Stimulated activated CD8-positive, alpha-beta memory T cell treated with anti-CD3 and anti-CD28 coated beads, Interleukin-12 subunit alpha, Interleukin-12 subunit beta, amount 100 ng/mL, for 1 hour (primary cell): Measurements from ENCODE around the gene MED12.

ENCODE experiments used
- DNase-seq: peaks from one replicate; pipeline ENCODE4 v3.0.0-alpha.2; 2020; ENCODE audit warnings: low read depth

The MED12 gene

GRCh38 chrX:71118032-71118984, at the start of gene MED12:
Gene MED12, plus strand, starts transcription at chrX:71118596. Its CDS starts 159 bp downstream, at chrX:71118755.
- peak; percentile 72 for DNase-seq

- DNase-seq = no peak
Measured at GRCh38 chrX:71070531-71070930, 47.9 kb upstream of the MED12 start.

- DNase-seq = no peak
Measured at GRCh38 chrX:71081330-71082123, 36.9 kb upstream of the MED12 start.

- no peak for DNase-seq
Measured at GRCh38 chrX:71082124-71082647, 36.2 kb upstream of the MED12 start.

GRCh38 chrX:71082822-71083221, 35.6 kb upstream of the MED12 start:
- DNase-seq = no peak

GRCh38 chrX:71085900-71086299, 32.5 kb upstream of the MED12 start:
- no peak for DNase-seq

GRCh38 chrX:71091263-71091662, 27.1 kb upstream of the MED12 start:
- DNase-seq = no peak

GRCh38 chrX:71095033-71095432, 23.4 kb upstream of the MED12 start:
- no peak for DNase-seq

GRCh38 chrX:71095555-71095980, 22.8 kb upstream of the MED12 start, which contains the start of gene FOXO4:
Gene FOXO4, plus strand, starts transcription at chrX:71095851. Its CDS starts 678 bp downstream, at chrX:71096529.
- DNase-seq = peak; percentile 77

GRCh38 chrX:71095981-71096759, 22.2 kb upstream of the MED12 start:
- no peak for DNase-seq

- no peak for DNase-seq
Measured at GRCh38 chrX:71096760-71097032, 21.7 kb upstream of the MED12 start.

- DNase-seq = peak; percentile 58
Measured at GRCh38 chrX:71098302-71098701, 20.1 kb upstream of the MED12 start.

GRCh38 chrX:71098951-71099506, 19.4 kb upstream of the MED12 start:
- DNase-seq = no peak

GRCh38 chrX:71099736-71100135, 18.7 kb upstream of the MED12 start:
- DNase-seq = no peak

GRCh38 chrX:71100581-71101505, 17.6 kb upstream of the MED12 start:
- DNase-seq = no peak

- no peak for DNase-seq
Measured at GRCh38 chrX:71102292-71102691, 16.1 kb upstream of the MED12 start.

- no peak for DNase-seq
Measured at GRCh38 chrX:71103110-71103983, 15.0 kb upstream of the MED12 start.

- DNase-seq = no peak
Measured at GRCh38 chrX:71105628-71106027, 12.8 kb upstream of the MED12 start.

GRCh38 chrX:71106427-71106826, 12.0 kb upstream of the MED12 start, which contains the start of gene CXorf65:
Gene CXorf65, minus strand, starts transcription at chrX:71106740. Its CDS starts 184 bp downstream, at chrX:71106556.
- no peak for DNase-seq
